BE2C (cell line): Measurements from ENCODE around the gene LINS1.

Source experiments
- DNase-seq: peaks from one replicate; pipeline ENCODE4 v3.0.0-alpha.2; 2020
- H3K27me3 ChIP-seq: fragments of 250-450 bp; sonication (Bioruptor Pico); 2 replicates; pipeline ENCODE4 v1.5.1; 2020; ENCODE audit warnings: mild to moderate bottlenecking
- H3K36me3 ChIP-seq: fragments of 250-450 bp; sonication (Bioruptor Pico); 2 replicates; pipeline ENCODE4 v1.5.1; 2020; ENCODE audit warnings: mild to moderate bottlenecking
- H3K4me1 ChIP-seq: fragments of 250-450 bp; sonication (Bioruptor Pico); 2 replicates; pipeline ENCODE4 v1.5.1; 2020
- H3K4me3 ChIP-seq: 2 replicates; pipeline ENCODE4 v1.5.1; 2011; ENCODE audit warnings: low read depth, low read length
- H3K9me3 ChIP-seq: fragments of 250-450 bp; sonication (Bioruptor Pico); 2 replicates; pipeline ENCODE4 v1.5.1; 2020
- TF ChIP-seq, protein P1 (sequence below): IDR thresholded peaks from 2 replicates; pipeline ENCODE4 v1.5.1; 2012; ENCODE audit warnings: mild to moderate bottlenecking, low read depth, low read length

The LINS1 gene

DNA sequence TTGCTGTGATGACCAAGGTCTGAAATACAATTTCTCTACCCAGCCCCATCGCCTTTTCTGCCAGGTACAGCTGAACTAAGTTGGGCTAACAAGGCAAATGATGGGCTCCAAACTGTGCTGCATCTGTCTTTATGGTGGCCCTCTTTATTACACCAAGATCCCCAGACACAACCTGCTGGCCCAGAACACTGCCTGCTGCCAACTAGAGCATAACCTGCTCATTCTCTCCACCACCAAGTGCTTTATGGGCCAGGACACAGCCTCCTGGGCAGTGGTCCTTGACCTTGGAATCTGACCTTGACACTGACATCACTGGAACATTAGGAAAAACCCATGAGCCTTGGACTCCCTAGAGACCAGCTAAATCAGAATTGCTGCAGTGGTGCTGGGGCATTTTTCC lies 3.3 kb downstream of the LINS1 start:
- Histone ChIP-seq H3K36me3 (no peaks in the 10 kb centered on the region), H3K4me3 (no peak overlapping the region), H3K27me3 (no peaks in the 10 kb centered on the region), H3K9me3 (no peaks in the 10 kb centered on the region), H3K4me1 (peaks cover 8% of the 10 kb centered on the region; the same call in 1 of the 2 replicates)
- TF ChIP-seq, protein P1, sequence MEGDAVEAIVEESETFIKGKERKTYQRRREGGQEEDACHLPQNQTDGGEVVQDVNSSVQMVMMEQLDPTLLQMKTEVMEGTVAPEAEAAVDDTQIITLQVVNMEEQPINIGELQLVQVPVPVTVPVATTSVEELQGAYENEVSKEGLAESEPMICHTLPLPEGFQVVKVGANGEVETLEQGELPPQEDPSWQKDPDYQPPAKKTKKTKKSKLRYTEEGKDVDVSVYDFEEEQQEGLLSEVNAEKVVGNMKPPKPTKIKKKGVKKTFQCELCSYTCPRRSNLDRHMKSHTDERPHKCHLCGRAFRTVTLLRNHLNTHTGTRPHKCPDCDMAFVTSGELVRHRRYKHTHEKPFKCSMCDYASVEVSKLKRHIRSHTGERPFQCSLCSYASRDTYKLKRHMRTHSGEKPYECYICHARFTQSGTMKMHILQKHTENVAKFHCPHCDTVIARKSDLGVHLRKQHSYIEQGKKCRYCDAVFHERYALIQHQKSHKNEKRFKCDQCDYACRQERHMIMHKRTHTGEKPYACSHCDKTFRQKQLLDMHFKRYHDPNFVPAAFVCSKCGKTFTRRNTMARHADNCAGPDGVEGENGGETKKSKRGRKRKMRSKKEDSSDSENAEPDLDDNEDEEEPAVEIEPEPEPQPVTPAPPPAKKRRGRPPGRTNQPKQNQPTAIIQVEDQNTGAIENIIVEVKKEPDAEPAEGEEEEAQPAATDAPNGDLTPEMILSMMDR = no peak
- no peak for DNase-seq

GRCh38 chr15:100597862-100598261 lies 4.1 kb downstream of the LINS1 start:
- DNase-seq = no peak
- Histone ChIP-seq H3K4me3 (no peak overlapping the region), H3K9me3 (no peaks in the 10 kb centered on the region), H3K4me1 (peaks cover 8% of the 10 kb centered on the region; the same call in 1 of the 2 replicates), H3K27me3 (no peaks in the 10 kb centered on the region), H3K36me3 (no peaks in the 10 kb centered on the region)
- TF ChIP-seq, protein P1 = no peak

GRCh38 chr15:100596792-100597191 lies 5.2 kb downstream of the LINS1 start:
- no peaks in the 10 kb centered on the region; the same call in 1 of the 2 replicates for H3K36me3 ChIP-seq
- TF ChIP-seq, protein P1 = no peak
- H3K4me1 ChIP-seq = peaks cover 8% of the 10 kb centered on the region; the same call in 1 of the 2 replicates
- H3K9me3 ChIP-seq = no peaks in the 10 kb centered on the region
- no peaks in the 10 kb centered on the region for H3K27me3 ChIP-seq
- peak overlapping the region; percentile 21 for H3K4me3 ChIP-seq
- no peak for DNase-seq

- TF ChIP-seq, protein P1 = no peak
- Histone ChIP-seq H3K27me3 (no peaks in the 10 kb centered on the region), H3K4me1 (peaks cover 8% of the 10 kb centered on the region; the same call in 1 of the 2 replicates), H3K9me3 (no peaks in the 10 kb centered on the region), H3K36me3 (no peaks in the 10 kb centered on the region; the same call in 1 of the 2 replicates), H3K4me3 (no peak overlapping the region)
- DNase-seq = peak; percentile 19
Measured at GRCh38 chr15:100595964-100596363, 6.0 kb downstream of the LINS1 start.

GRCh38 chr15:100593431-100593830 lies 8.6 kb downstream of the LINS1 start:
- Histone ChIP-seq H3K36me3 (peaks cover 7% of the 10 kb centered on the region), H3K4me3 (no peak overlapping the region), H3K27me3 (no peaks in the 10 kb centered on the region), H3K4me1 (peaks cover 8% of the 10 kb centered on the region; the same call in 1 of the 2 replicates), H3K9me3 (peaks cover 7% of the 10 kb centered on the region)
- DNase-seq = no peak
- TF ChIP-seq, protein P1 = no peak

DNA sequence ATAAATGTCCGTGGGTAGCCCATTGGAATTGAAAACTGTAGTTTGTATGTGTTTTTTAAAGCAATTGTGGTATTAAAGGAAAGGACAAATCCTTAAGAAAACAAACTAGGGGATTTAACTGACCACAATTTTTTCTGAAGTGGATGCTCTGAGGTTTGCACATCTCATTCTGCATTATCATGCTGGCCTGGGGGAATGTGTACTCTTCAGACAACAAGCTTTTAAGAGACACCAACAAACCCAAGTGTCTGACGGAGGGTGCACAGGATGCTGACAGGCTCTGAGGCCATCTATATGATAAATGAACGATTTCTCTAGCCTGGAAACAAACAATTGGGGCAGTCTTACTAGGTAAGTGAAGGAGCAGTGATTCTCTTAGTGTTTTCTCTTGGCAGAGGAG lies 9.1 kb downstream of the LINS1 start:
- DNase-seq = no peak
- Histone ChIP-seq H3K4me1 (peaks cover 8% of the 10 kb centered on the region; the same call in 1 of the 2 replicates), H3K36me3 (peaks cover 7% of the 10 kb centered on the region), H3K9me3 (peaks cover 7% of the 10 kb centered on the region), H3K4me3 (no peak overlapping the region), H3K27me3 (no peaks in the 10 kb centered on the region)
- TF ChIP-seq, protein P1 = no peak
